GM10266 (cell line): ENCODE results near the gene SLIT1.

Source experiments
- DNase-seq: peaks from one replicate; pipeline ENCODE4 v3.0.0; 2012; ENCODE audit errors: extremely low spot score
- TF ChIP-seq, protein P1 (sequence below): IDR thresholded peaks from 2 replicates; pipeline ENCODE4 v1.5.1; 2012; ENCODE audit warnings: mild to moderate bottlenecking, low read depth; ENCODE audit not compliant: control insufficient read depth, insufficient read depth; ENCODE audit errors: missing control alignments

The SLIT1 gene

DNA sequence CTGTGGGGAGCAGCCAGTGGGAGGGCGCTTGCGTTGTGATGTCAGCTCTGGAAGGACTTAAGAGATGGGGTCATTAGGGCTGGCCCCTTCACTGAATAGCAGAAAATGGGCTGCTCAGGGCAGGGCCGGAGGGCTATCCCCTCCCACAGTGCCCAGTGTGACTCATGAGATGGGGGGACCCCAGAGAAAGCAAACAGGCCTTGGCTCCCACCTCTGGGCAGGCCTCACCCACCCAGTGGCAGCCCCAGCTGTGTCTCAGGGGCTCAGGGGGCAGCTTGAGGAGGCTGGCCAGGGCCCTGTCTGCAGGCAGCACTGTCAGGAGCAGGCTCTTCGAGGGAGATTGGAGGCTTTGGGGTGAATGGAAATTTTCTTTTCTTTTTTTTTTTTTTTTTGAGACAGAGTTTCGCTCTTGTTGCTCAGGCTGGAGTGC lies 168.3 kb downstream of the SLIT1 start:
- TF ChIP-seq, protein P1, sequence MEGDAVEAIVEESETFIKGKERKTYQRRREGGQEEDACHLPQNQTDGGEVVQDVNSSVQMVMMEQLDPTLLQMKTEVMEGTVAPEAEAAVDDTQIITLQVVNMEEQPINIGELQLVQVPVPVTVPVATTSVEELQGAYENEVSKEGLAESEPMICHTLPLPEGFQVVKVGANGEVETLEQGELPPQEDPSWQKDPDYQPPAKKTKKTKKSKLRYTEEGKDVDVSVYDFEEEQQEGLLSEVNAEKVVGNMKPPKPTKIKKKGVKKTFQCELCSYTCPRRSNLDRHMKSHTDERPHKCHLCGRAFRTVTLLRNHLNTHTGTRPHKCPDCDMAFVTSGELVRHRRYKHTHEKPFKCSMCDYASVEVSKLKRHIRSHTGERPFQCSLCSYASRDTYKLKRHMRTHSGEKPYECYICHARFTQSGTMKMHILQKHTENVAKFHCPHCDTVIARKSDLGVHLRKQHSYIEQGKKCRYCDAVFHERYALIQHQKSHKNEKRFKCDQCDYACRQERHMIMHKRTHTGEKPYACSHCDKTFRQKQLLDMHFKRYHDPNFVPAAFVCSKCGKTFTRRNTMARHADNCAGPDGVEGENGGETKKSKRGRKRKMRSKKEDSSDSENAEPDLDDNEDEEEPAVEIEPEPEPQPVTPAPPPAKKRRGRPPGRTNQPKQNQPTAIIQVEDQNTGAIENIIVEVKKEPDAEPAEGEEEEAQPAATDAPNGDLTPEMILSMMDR, result no peak
- no peak for DNase-seq

- DNase-seq, result peak; percentile 67
- TF ChIP-seq, protein P1, result no peak
Measured at GRCh38 chr10:97016728-97017473, 168.9 kb downstream of the SLIT1 start.

GRCh38 chr10:97015240-97015639 lies 170.5 kb downstream of the SLIT1 start:
- TF ChIP-seq, protein P1, result no peak
- DNase-seq, result no peak

DNA sequence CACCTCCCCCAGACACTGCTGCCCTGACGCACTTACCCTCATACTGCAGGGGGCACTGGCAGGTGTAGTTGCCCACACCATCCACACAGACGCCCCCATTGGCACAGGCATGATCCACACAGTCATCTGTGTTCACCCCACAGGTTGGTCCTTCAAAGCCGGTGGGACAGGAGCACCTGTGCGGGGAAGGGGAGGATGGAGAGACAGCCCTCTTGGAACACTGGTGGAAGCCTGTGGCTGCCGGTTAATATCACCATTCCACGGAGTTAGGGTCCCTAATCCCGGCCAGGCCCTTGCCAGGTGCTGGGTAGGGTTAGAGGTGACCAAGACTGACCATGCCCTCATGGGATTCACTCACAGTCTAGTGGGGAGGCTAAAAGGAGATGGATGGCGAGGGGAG lies 171.8 kb downstream of the SLIT1 start:
- TF ChIP-seq, protein P1, result no peak
- DNase-seq, result no peak

GRCh38 chr10:97013568-97013967 lies 172.2 kb downstream of the SLIT1 start:
- no peak for DNase-seq
- TF ChIP-seq, protein P1, result no peak

- no peak for DNase-seq
- TF ChIP-seq, protein P1, result no peak
Measured at GRCh38 chr10:97012470-97012869, 173.3 kb downstream of the SLIT1 start.

- TF ChIP-seq, protein P1, result no peak
- DNase-seq, result no peak
Measured at GRCh38 chr10:97011397-97011796, 174.4 kb downstream of the SLIT1 start.
